HG03064 (cell line): Measurements from ENCODE around the gene ALG3.
"Not testable (repeated sequence)": the region's sequence is repeated elsewhere in the genome, so short reads cannot be mapped to it uniquely, and the experiment has no call there.

Experiments used
- ATAC-seq: cut with Tn5 transposase; IDR thresholded peaks from one replicate; pipeline ENCODE4 v1.9.1; 2021; ENCODE audit warnings: low read depth; ENCODE audit not compliant: unreplicated experiment

Gene ALG3

GRCh38 chr3:184248454-184249411, at the start of gene ALG3:
Gene ALG3 (minus strand): TSS chr3:184248962. CDS start chr3:184248940, 22 bp downstream.
- ATAC-seq, result peak; percentile 56

- no peak for ATAC-seq
Observed at GRCh38 chr3:184296616-184297015, 47.9 kb upstream of the ALG3 start.

GRCh38 chr3:184295771-184296170, 47.0 kb upstream of the ALG3 start:
- no peak for ATAC-seq

GRCh38 chr3:184291738-184292445, 43.1 kb upstream of the ALG3 start:
- ATAC-seq, result no peak

- ATAC-seq, result no peak
Observed at GRCh38 chr3:184291044-184291737, 42.4 kb upstream of the ALG3 start.

GRCh38 chr3:184290331-184290730, 41.6 kb upstream of the ALG3 start:
- ATAC-seq, result no peak

GRCh38 chr3:184289426-184289938, 40.7 kb upstream of the ALG3 start:
- ATAC-seq, result no peak

- no peak for ATAC-seq
Observed at GRCh38 chr3:184284696-184285095, 35.9 kb upstream of the ALG3 start.

GRCh38 chr3:184283681-184284080, 34.9 kb upstream of the ALG3 start:
- ATAC-seq, result no peak

GRCh38 chr3:184282941-184283340, 34.2 kb upstream of the ALG3 start:
- no peak for ATAC-seq

- ATAC-seq, result no peak
Observed at GRCh38 chr3:184277366-184277765, 28.6 kb upstream of the ALG3 start.

- ATAC-seq, result no peak
Observed at GRCh38 chr3:184275961-184276910, 27.5 kb upstream of the ALG3 start, which contains the start of gene ECE2. Gene ECE2 (plus strand): TSS chr3:184276022. CDS start chr3:184276154, 132 bp downstream.

GRCh38 chr3:184275381-184275701, 26.6 kb upstream of the ALG3 start:
- no peak for ATAC-seq

GRCh38 chr3:184272269-184272668, 23.5 kb upstream of the ALG3 start:
- ATAC-seq, result no peak

- not testable (repeated sequence) for ATAC-seq
Observed at GRCh38 chr3:184267249-184267648, 18.5 kb upstream of the ALG3 start.

GRCh38 chr3:184262764-184263179, 14.0 kb upstream of the ALG3 start:
- ATAC-seq, result no peak

GRCh38 chr3:184261854-184262763, 13.3 kb upstream of the ALG3 start:
- no peak for ATAC-seq

GRCh38 chr3:184261270-184261853, 12.6 kb upstream of the ALG3 start, which contains the start of gene CAMK2N2:
Gene CAMK2N2 (minus strand): TSS chr3:184261553. CDS start chr3:184261285, 268 bp downstream.
- no peak for ATAC-seq
